ENCODE results near the gene TIGD4.

DNA sequence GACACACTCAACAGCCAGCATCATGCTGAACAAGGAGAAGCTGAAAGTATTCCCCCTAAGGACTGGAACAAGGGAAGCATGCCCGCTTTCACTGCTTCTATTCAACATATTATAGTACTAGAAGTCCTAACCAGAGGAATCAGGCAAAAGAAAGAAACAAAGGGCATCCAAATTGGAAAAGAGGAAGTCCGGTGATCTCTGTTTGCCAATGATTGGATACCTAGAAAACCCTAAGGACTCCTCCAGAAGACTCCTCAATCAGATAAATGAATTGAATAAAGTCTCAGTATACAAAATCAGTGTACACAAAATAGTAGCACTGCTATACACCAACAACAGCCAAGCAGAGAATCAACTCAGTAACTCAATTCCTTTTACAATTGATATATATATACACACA is 45.0 kb upstream of the TIGD4 start:
- TF ChIP-seq SUZ12 (IDR thresholded peaks at IDR 0.05; ENCODE audit: low read length), result no peak
- TF ChIP-seq SP2 (IDR thresholded peaks at IDR 0.05; ENCODE audit: low read length), result no peak
- no peak for TF ChIP-seq BACH1 (IDR thresholded peaks at IDR 0.05; ENCODE audit: low read length)
- TF ChIP-seq, protein P1, sequence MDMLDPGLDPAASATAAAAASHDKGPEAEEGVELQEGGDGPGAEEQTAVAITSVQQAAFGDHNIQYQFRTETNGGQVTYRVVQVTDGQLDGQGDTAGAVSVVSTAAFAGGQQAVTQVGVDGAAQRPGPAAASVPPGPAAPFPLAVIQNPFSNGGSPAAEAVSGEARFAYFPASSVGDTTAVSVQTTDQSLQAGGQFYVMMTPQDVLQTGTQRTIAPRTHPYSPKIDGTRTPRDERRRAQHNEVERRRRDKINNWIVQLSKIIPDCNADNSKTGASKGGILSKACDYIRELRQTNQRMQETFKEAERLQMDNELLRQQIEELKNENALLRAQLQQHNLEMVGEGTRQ (IDR thresholded peaks at IDR 0.05; ENCODE audit: low read length), result no peak
- no peak for TF ChIP-seq POLR2A (IDR thresholded peaks at IDR 0.05; ENCODE audit: control extremely low read depth in 1 of 2, low read depth in 2 of 2, low read length in 2 of 2)
- no peak for TF ChIP-seq EZH2 (IDR thresholded peaks at IDR 0.05; ENCODE audit: low read depth, low read length, severe bottlenecking)
- TF ChIP-seq, protein P2, sequence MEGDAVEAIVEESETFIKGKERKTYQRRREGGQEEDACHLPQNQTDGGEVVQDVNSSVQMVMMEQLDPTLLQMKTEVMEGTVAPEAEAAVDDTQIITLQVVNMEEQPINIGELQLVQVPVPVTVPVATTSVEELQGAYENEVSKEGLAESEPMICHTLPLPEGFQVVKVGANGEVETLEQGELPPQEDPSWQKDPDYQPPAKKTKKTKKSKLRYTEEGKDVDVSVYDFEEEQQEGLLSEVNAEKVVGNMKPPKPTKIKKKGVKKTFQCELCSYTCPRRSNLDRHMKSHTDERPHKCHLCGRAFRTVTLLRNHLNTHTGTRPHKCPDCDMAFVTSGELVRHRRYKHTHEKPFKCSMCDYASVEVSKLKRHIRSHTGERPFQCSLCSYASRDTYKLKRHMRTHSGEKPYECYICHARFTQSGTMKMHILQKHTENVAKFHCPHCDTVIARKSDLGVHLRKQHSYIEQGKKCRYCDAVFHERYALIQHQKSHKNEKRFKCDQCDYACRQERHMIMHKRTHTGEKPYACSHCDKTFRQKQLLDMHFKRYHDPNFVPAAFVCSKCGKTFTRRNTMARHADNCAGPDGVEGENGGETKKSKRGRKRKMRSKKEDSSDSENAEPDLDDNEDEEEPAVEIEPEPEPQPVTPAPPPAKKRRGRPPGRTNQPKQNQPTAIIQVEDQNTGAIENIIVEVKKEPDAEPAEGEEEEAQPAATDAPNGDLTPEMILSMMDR (IDR thresholded peaks at IDR 0.05; ENCODE audit: control extremely low read depth in 1 of 3, insufficient read depth in 1 of 3, low read depth in 1 of 3, low read length in 3 of 3), result no peak
- no peak for TF ChIP-seq EGR1 (IDR thresholded peaks at IDR 0.05; ENCODE audit: borderline replicate concordance, low read depth, low read length)
- TF ChIP-seq CHD2 (IDR thresholded peaks at IDR 0.05; ENCODE audit: low read length), result no peak
